ENCODE measurements around the gene EDEM3.
"Not testable (repeated sequence)": the region's sequence is repeated elsewhere in the genome, so short reads cannot be mapped to it uniquely, and the experiment has no call there.

The EDEM3 gene

GRCh38 chr1:184679472-184679871 is 75.2 kb downstream of the EDEM3 start:
- not testable (repeated sequence) for H3K4me3 ChIP-seq (ENCODE audit: low read depth, low read length)

- no peak overlapping the region for H3K4me3 ChIP-seq (ENCODE audit: low read depth, low read length)
Measured at GRCh38 chr1:184677344-184677743, 77.3 kb downstream of the EDEM3 start.

- H3K4me3 ChIP-seq (ENCODE audit: low read depth, low read length): no peak overlapping the region
Measured at GRCh38 chr1:184673305-184673704, 81.4 kb downstream of the EDEM3 start.

- no peak overlapping the region for H3K4me3 ChIP-seq (ENCODE audit: low read depth, low read length)
Measured at GRCh38 chr1:184672013-184672726, 82.5 kb downstream of the EDEM3 start.

GRCh38 chr1:184669391-184669790 is 85.3 kb downstream of the EDEM3 start:
- peak overlapping the region; percentile 13 for H3K4me3 ChIP-seq (ENCODE audit: low read depth, low read length)

- H3K4me3 ChIP-seq (ENCODE audit: low read depth, low read length): no peak overlapping the region
Measured at GRCh38 chr1:184665360-184665759, 89.3 kb downstream of the EDEM3 start.

- H3K4me3 ChIP-seq (ENCODE audit: low read depth, low read length): no peak overlapping the region
Measured at GRCh38 chr1:184664661-184665060, 90.0 kb downstream of the EDEM3 start.

GRCh38 chr1:184664042-184664660 is 90.5 kb downstream of the EDEM3 start:
- H3K4me3 ChIP-seq (ENCODE audit: low read depth, low read length): no peak overlapping the region

- H3K4me3 ChIP-seq (ENCODE audit: low read depth, low read length): no peak overlapping the region
Measured at GRCh38 chr1:184661801-184662200, 92.9 kb downstream of the EDEM3 start.

GRCh38 chr1:184660462-184661191 is 94.0 kb downstream of the EDEM3 start:
- no peak overlapping the region for H3K4me3 ChIP-seq (ENCODE audit: low read depth, low read length)

GRCh38 chr1:184658055-184658454 is 96.6 kb downstream of the EDEM3 start:
- no peak overlapping the region for H3K4me3 ChIP-seq (ENCODE audit: low read depth, low read length)

GRCh38 chr1:184656221-184656620 is 98.4 kb downstream of the EDEM3 start:
- H3K4me3 ChIP-seq (ENCODE audit: low read depth, low read length): no peak overlapping the region

GRCh38 chr1:184655185-184655584 is 99.5 kb downstream of the EDEM3 start:
- no peak overlapping the region for H3K4me3 ChIP-seq (ENCODE audit: low read depth, low read length)

- H3K4me3 ChIP-seq (ENCODE audit: low read depth, low read length): no peak overlapping the region
Measured at GRCh38 chr1:184650177-184650866, 104.3 kb downstream of the EDEM3 start.

- H3K4me3 ChIP-seq (ENCODE audit: low read depth, low read length): no peak overlapping the region
Measured at GRCh38 chr1:184649451-184649888, 105.2 kb downstream of the EDEM3 start.

- no peak overlapping the region for H3K4me3 ChIP-seq (ENCODE audit: low read depth, low read length)
Measured at GRCh38 chr1:184648856-184649201, 105.8 kb downstream of the EDEM3 start.

GRCh38 chr1:184648160-184648855 is 106.3 kb downstream of the EDEM3 start:
- no peak overlapping the region for H3K4me3 ChIP-seq (ENCODE audit: low read depth, low read length)

GRCh38 chr1:184647471-184647870 is 107.2 kb downstream of the EDEM3 start:
- H3K4me3 ChIP-seq (ENCODE audit: low read depth, low read length): no peak overlapping the region

- no peak overlapping the region for H3K4me3 ChIP-seq (ENCODE audit: low read depth, low read length)
Measured at GRCh38 chr1:184646824-184647223, 107.8 kb downstream of the EDEM3 start.

GRCh38 chr1:184646178-184646701 is 108.4 kb downstream of the EDEM3 start:
- H3K4me3 ChIP-seq (ENCODE audit: low read depth, low read length): no peak overlapping the region

GRCh38 chr1:184644771-184645170 is 109.9 kb downstream of the EDEM3 start:
- no peak overlapping the region for H3K4me3 ChIP-seq (ENCODE audit: low read depth, low read length)
